H9 (cell line): ENCODE data around the gene AFF1. TPM values are rescaled to one million over a fixed set of nuclear protein-coding genes. Genes with fewer than 3 reads are reported as not detected.

Source experiments
- DNase-seq: peaks from one replicate; pipeline ENCODE4 v3.0.0-alpha.2; 2017
- H2AFZ ChIP-seq: one replicate; pipeline ENCODE4 v1.6.1; 2013; ENCODE audit warnings: mild to moderate bottlenecking, low read length, control low read depth, moderate library complexity
- H2AK5ac ChIP-seq: 2 replicates; pipeline ENCODE4 v1.6.1; 2013; ENCODE audit warnings: low read length, control low read depth, mixed read lengths; ENCODE audit not compliant: insufficient read length
- H2BK120ac ChIP-seq: one replicate; pipeline ENCODE4 v1.6.1; 2013; ENCODE audit warnings: low read depth, mild to moderate bottlenecking, low read length, control low read depth, inconsistent platforms; ENCODE audit not compliant: poor library complexity, severe bottlenecking
- H2BK12ac ChIP-seq: 2 replicates; pipeline ENCODE4 v1.6.1; 2013; ENCODE audit warnings: low read length, control low read depth, mixed read lengths, low read depth; ENCODE audit not compliant: insufficient read length
- H2BK15ac ChIP-seq: 2 replicates; pipeline ENCODE4 v1.6.1; 2013; ENCODE audit warnings: low read depth, low read length, control low read depth
- H2BK20ac ChIP-seq: one replicate; pipeline ENCODE4 v1.6.1; 2013; ENCODE audit warnings: low read depth, mild to moderate bottlenecking, low read length, control low read depth, inconsistent platforms; ENCODE audit not compliant: poor library complexity, severe bottlenecking
- H2BK5ac ChIP-seq: 2 replicates; pipeline ENCODE4 v1.6.1; 2013; ENCODE audit warnings: low read length, control low read depth, mixed read lengths; ENCODE audit not compliant: insufficient read length
- H3K14ac ChIP-seq: 2 replicates; pipeline ENCODE4 v1.6.1; 2013; ENCODE audit warnings: low read length, control low read depth; ENCODE audit not compliant: insufficient read depth
- H3K18ac ChIP-seq: 2 replicates; pipeline ENCODE4 v1.6.1; 2013; ENCODE audit warnings: low read depth, mild to moderate bottlenecking, mixed read lengths, low read length, control low read depth; ENCODE audit not compliant: insufficient read length
- H3K23ac ChIP-seq: 2 replicates; pipeline ENCODE4 v1.6.1; 2013; ENCODE audit warnings: low read length, control low read depth, mixed read lengths, low read depth; ENCODE audit not compliant: insufficient read length
- H3K23me2 ChIP-seq: 2 replicates; pipeline ENCODE4 v1.6.1; 2013; ENCODE audit warnings: low read depth, mild to moderate bottlenecking, mixed read lengths, low read length, control low read depth; ENCODE audit not compliant: insufficient read length, poor library complexity, severe bottlenecking
- H3K27ac ChIP-seq: 2 replicates; pipeline ENCODE4 v1.5.1; 2013; ENCODE audit warnings: low read length, control low read depth, mixed read lengths, low read depth; ENCODE audit not compliant: insufficient read length
- H3K27me3 ChIP-seq: 2 replicates; pipeline ENCODE4 v1.6.1; 2013; ENCODE audit warnings: low read length, control low read depth, inconsistent platforms; ENCODE audit not compliant: insufficient read depth
- H3K4ac ChIP-seq: 2 replicates; pipeline ENCODE4 v1.6.1; 2013; ENCODE audit warnings: low read depth, mild to moderate bottlenecking, control low read depth, inconsistent platforms, low read length, moderate library complexity
- H3K4me1 ChIP-seq: 2 replicates; pipeline ENCODE4 v1.6.1; 2013; ENCODE audit warnings: low read length, control low read depth, inconsistent platforms; ENCODE audit not compliant: insufficient read depth
- H3K4me2 ChIP-seq: 2 replicates; pipeline ENCODE4 v1.6.1; 2013; ENCODE audit warnings: low read length, control low read depth, mixed read lengths; ENCODE audit not compliant: insufficient read length, insufficient read depth
- H3K56ac ChIP-seq: 2 replicates; pipeline ENCODE4 v1.6.1; 2013; ENCODE audit warnings: low read depth, mild to moderate bottlenecking, mixed read lengths, low read length, control low read depth; ENCODE audit not compliant: insufficient read length
- H3K79me1 ChIP-seq: 2 replicates; pipeline ENCODE4 v1.6.1; 2013; ENCODE audit warnings: low read depth, mild to moderate bottlenecking, moderate library complexity, low read length, control low read depth, inconsistent platforms; ENCODE audit not compliant: insufficient read depth, poor library complexity, severe bottlenecking
- H3K79me2 ChIP-seq: 2 replicates; pipeline ENCODE4 v1.6.1; 2013; ENCODE audit warnings: low read length, control low read depth, inconsistent platforms; ENCODE audit not compliant: insufficient read depth
- H3K9ac ChIP-seq: 2 replicates; pipeline ENCODE4 v1.6.1; 2013; ENCODE audit warnings: low read length, control low read depth, mixed read lengths; ENCODE audit not compliant: insufficient read length; ENCODE audit errors: extremely low read depth
- H3K9me3 ChIP-seq: one replicate; pipeline ENCODE4 v1.6.1; 2013; ENCODE audit warnings: low read depth, low read length, inconsistent platforms; ENCODE audit not compliant: control insufficient read depth
- H3T11ph ChIP-seq: one replicate; pipeline ENCODE4 v1.6.1; 2013; ENCODE audit warnings: mild to moderate bottlenecking, low read length, control low read depth, inconsistent platforms
- H4K20me1 ChIP-seq: one replicate; pipeline ENCODE4 v1.6.1; 2013; ENCODE audit not compliant: control insufficient read depth, insufficient read length, insufficient read depth
- H4K5ac ChIP-seq: 2 replicates; pipeline ENCODE4 v1.6.1; 2013; ENCODE audit warnings: low read depth, mild to moderate bottlenecking, mixed read lengths, low read length, control low read depth; ENCODE audit not compliant: insufficient read length
- H4K8ac ChIP-seq: replicated peaks from 2 replicates; pipeline ENCODE4 v1.6.1; 2013; ENCODE audit warnings: low read length, control low read depth, mixed read lengths, low read depth; ENCODE audit not compliant: insufficient read length
- H4K91ac ChIP-seq: 2 replicates; pipeline ENCODE4 v1.6.1; 2013; ENCODE audit warnings: low read depth, mild to moderate bottlenecking, moderate library complexity, mixed read lengths, low read length, control low read depth; ENCODE audit not compliant: insufficient read length
- H3K27ac Mint-ChIP-seq, 3 experiments: 2 replicates in 2 of 3; 3 replicates in 1 of 3; pipeline ENCODE4 v1.8.0; 2020 to 2021; ENCODE audit warnings: mixed read lengths in 3 of 3, mild to moderate bottlenecking in 1 of 3, moderate library complexity in 1 of 3
- H3K27me3 Mint-ChIP-seq: 2 replicates; pipeline ENCODE4 v1.8.0; 2021; ENCODE audit warnings: low read depth, mild to moderate bottlenecking, moderate library complexity, mixed read lengths
- H3K36me3 Mint-ChIP-seq, 3 experiments: 2 replicates in 2 of 3; 3 replicates in 1 of 3; pipeline ENCODE4 v1.8.0; 2020 to 2021; ENCODE audit warnings: low read depth in 3 of 3, mixed read lengths in 3 of 3; ENCODE audit not compliant: insufficient read depth in 1 of 3
- H3K4me1 Mint-ChIP-seq, 2 experiments: 2 replicates each; pipeline ENCODE4 v1.8.0; 2020; ENCODE audit warnings: mixed read lengths in 2 of 2
- H3K4me3 Mint-ChIP-seq, 2 experiments: 2 replicates in 1 of 2; 3 replicates in 1 of 2; pipeline ENCODE4 v1.8.0; 2020 to 2021; ENCODE audit warnings: mild to moderate bottlenecking in 2 of 2, mixed read lengths in 2 of 2, moderate library complexity in 1 of 2
- H3K9me3 Mint-ChIP-seq, 2 experiments: 2 replicates in 1 of 2; 3 replicates in 1 of 2; pipeline ENCODE4 v1.8.0; 2020; ENCODE audit warnings: mild to moderate bottlenecking in 2 of 2, mixed read lengths in 2 of 2, moderate library complexity in 1 of 2
- WGBS: extraction: QIAGEN DNeasy Blood & Tissue Kit; methylation state at CpG from one replicate; pipeline ENCODE4 v1.1.7; 2013; ENCODE audit warnings: missing lambda C conversion rate, low lambda C conversion rate, mixed read lengths; ENCODE audit not compliant: insufficient read length; ENCODE audit errors: extremely low coverage; 5-methylcytosine and 5-hydroxymethylcytosine counted together
- total RNA-seq: library from RNA; stranded (reverse); gene quantifications from 2 replicates; pipeline ENCODE4 v1.2.1, GENCODE V29; 2021
- TF ChIP-seq, protein P1 (sequence below): fragments of 200-600 bp; sonication (generic); conservative IDR thresholded peaks from 3 replicates; pipeline ENCODE4 v1.8.0; 2021; ENCODE audit warnings: antibody characterized with exemption, mild to moderate bottlenecking

The AFF1 gene
- total RNA-seq, 1 experiment from 2014 or later = 74.5 TPM

DNA sequence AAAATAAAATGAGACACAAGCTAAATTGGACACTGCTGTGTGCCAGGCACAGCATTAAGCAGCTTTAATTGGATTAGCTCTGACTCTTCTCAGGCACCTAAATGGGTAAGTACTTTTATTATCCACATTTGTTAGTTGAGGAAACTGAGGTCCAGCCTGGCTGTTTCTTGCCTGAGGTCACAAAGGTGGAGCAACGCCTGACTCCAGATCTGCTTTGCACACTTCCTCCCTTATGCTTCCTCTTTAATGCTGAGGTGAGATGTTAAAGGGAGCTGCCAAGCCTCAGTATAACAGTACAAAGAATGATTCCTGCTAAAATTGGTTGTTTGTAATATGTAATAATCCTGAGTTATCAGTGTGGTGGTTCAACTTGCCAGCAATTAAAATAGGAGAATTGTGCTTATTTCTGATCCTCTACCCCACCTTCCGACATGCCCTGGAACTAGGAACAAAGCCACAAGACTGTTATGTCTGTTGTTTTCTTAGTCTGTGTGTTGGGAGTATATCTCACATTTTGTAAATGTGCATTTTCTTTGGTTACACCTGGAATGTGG, 74.4 kb downstream of the AFF1 start:
- no peak overlapping the region for H3K56ac ChIP-seq
- no peak overlapping the region for H3K18ac ChIP-seq
- Mint-ChIP-seq H3K27me3 (no peaks in the 10 kb centered on the region; the same call in 1 of the 2 replicates), H3K9me3 (no peaks in the 10 kb centered on the region), H3K27ac (peak overlapping the region in 1 of 3 experiments; percentile 11; a peak in 1 of 7 replicates), H3K4me1 (peaks cover 67 to 71% of the 10 kb centered on the region in 2 experiments), H3K4me3 (peak overlapping the region in 1 of 2 experiments; percentile 52; a peak in 2 of 5 replicates), H3K36me3 (no peaks in the 10 kb centered on the region)
- H3K27ac ChIP-seq = no peak overlapping the region
- H3K23me2 ChIP-seq = peaks cover 13% of the 10 kb centered on the region
- no peaks in the 10 kb centered on the region for H3K9me3 ChIP-seq
- H2BK15ac ChIP-seq = no peak overlapping the region
- H2AK5ac ChIP-seq = no peak overlapping the region
- H2BK20ac ChIP-seq = no peak overlapping the region
- WGBS = no CpG with 5 or more reads among the region's 2 CpGs
- H3K27me3 ChIP-seq = no peaks in the 10 kb centered on the region
- H4K5ac ChIP-seq = no peak overlapping the region
- H3K4me1 ChIP-seq = peaks cover 7% of the 10 kb centered on the region; the same call in 1 of the 2 replicates
- H2BK120ac ChIP-seq = no peak overlapping the region
- TF ChIP-seq, protein P1, sequence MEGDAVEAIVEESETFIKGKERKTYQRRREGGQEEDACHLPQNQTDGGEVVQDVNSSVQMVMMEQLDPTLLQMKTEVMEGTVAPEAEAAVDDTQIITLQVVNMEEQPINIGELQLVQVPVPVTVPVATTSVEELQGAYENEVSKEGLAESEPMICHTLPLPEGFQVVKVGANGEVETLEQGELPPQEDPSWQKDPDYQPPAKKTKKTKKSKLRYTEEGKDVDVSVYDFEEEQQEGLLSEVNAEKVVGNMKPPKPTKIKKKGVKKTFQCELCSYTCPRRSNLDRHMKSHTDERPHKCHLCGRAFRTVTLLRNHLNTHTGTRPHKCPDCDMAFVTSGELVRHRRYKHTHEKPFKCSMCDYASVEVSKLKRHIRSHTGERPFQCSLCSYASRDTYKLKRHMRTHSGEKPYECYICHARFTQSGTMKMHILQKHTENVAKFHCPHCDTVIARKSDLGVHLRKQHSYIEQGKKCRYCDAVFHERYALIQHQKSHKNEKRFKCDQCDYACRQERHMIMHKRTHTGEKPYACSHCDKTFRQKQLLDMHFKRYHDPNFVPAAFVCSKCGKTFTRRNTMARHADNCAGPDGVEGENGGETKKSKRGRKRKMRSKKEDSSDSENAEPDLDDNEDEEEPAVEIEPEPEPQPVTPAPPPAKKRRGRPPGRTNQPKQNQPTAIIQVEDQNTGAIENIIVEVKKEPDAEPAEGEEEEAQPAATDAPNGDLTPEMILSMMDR = no peak
- no peaks in the 10 kb centered on the region for H4K20me1 ChIP-seq
- H2BK12ac ChIP-seq = no peak overlapping the region
- H2AFZ ChIP-seq = no peak overlapping the region
- H4K8ac ChIP-seq = no peak overlapping the region
- DNase-seq = no peak
- H4K91ac ChIP-seq = no peak overlapping the region
- H2BK5ac ChIP-seq = no peak overlapping the region
- no peak overlapping the region for H3T11ph ChIP-seq
- H3K23ac ChIP-seq = no peak overlapping the region
- no peak overlapping the region for H3K4ac ChIP-seq
- H3K14ac ChIP-seq = no peak overlapping the region
- peaks cover 17% of the 10 kb centered on the region; the same call in 1 of the 2 replicates for H3K79me2 ChIP-seq
- no peak overlapping the region for H3K4me2 ChIP-seq
- H3K9ac ChIP-seq = no peak overlapping the region
- H3K79me1 ChIP-seq = peaks cover 3% of the 10 kb centered on the region
